Measurements from ENCODE around the gene C4orf50. TPM values are rescaled to one million over a fixed set of nuclear protein-coding genes. Genes with fewer than 3 reads are reported as not detected.

C4orf50 gene
- total RNA-seq, 2 donors from 2014 or later, result not detected

GRCh38 chr4:5999830-6000365, 18.3 kb downstream of the C4orf50 start:
- Histone ChIP-seq H3K4me3 (no peak overlapping the region), H3K27ac (no peak overlapping the region), H3K9me3 (no peaks in the 10 kb centered on the region), H3K27me3 (no peaks in the 10 kb centered on the region), H3K36me3 (no peaks in the 10 kb centered on the region), H3K4me1 (no peaks in the 10 kb centered on the region)
- no peak for DNase-seq (ENCODE audit: low spot score)
- TF ChIP-seq CTCF (IDR thresholded peaks at IDR 0.05), result no peak

- DNase-seq (ENCODE audit: low spot score), result no peak
- Histone ChIP-seq H3K36me3 (no peaks in the 10 kb centered on the region), H3K9me3 (no peaks in the 10 kb centered on the region), H3K4me1 (no peaks in the 10 kb centered on the region), H3K27ac (no peak overlapping the region), H3K27me3 (no peaks in the 10 kb centered on the region), H3K4me3 (no peak overlapping the region)
- TF ChIP-seq CTCF (IDR thresholded peaks at IDR 0.05), result no peak
Measured at GRCh38 chr4:5999356-5999755, 18.9 kb downstream of the C4orf50 start.

GRCh38 chr4:5998333-5998936, 19.8 kb downstream of the C4orf50 start:
- Histone ChIP-seq H3K36me3 (no peaks in the 10 kb centered on the region), H3K4me1 (no peaks in the 10 kb centered on the region), H3K9me3 (no peaks in the 10 kb centered on the region), H3K4me3 (no peak overlapping the region), H3K27ac (no peak overlapping the region), H3K27me3 (no peaks in the 10 kb centered on the region)
- no peak for DNase-seq (ENCODE audit: low spot score)
- peak; percentile 89 to 90 for TF ChIP-seq CTCF (IDR thresholded peaks at IDR 0.05)

GRCh38 chr4:5996641-5997040, 21.6 kb downstream of the C4orf50 start:
- H3K4me1 ChIP-seq, result no peaks in the 10 kb centered on the region
- DNase-seq (ENCODE audit: low spot score), result no peak
- H3K4me3 ChIP-seq, result no peak overlapping the region
- H3K27me3 ChIP-seq, result no peaks in the 10 kb centered on the region
- no peaks in the 10 kb centered on the region for H3K9me3 ChIP-seq
- H3K36me3 ChIP-seq, result no peaks in the 10 kb centered on the region
- no peak overlapping the region for H3K27ac ChIP-seq
- TF ChIP-seq CTCF (IDR thresholded peaks at IDR 0.05), result no peak

DNA sequence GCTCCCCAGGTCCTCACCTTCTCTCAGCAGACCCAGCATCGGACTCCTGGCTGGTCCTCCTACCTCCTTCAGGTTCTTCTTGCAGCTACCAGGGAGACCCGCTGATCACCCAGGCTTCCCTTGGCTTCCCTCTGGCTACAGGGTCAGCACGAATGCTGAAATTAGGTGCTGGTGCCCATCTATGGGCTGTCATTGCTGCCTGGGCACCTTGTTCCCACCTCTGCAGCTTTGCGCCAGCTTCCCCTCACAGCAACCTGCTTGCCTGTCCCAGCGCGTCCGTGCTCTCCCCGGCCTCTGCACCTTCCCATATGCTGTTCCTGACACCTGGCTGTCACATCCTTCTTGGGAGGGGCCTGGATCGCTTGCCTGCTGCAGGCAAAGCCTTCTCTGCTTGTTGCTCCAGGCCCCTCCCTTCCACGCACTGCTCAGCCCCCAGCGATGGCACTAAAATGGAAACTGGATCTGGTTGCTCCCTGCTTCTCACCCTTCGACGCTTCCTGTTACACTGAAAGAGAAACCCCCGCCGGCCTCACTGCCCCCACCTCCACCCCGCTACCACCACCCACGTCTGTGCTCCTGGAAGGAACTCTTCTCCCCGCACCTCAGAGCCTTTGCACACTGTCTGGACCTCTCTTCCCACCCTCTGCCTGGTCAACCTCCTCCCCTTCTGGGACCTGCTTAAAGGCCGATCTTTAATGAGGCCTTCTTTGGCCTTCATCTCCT, 22.2 kb downstream of the C4orf50 start:
- no peak for TF ChIP-seq CTCF (IDR thresholded peaks at IDR 0.05)
- DNase-seq (ENCODE audit: low spot score), result no peak
- no peak overlapping the region for H3K27ac ChIP-seq
- no peaks in the 10 kb centered on the region for H3K4me1 ChIP-seq
- no peaks in the 10 kb centered on the region for H3K36me3 ChIP-seq
- H3K9me3 ChIP-seq, result no peaks in the 10 kb centered on the region
- no peak overlapping the region for H3K4me3 ChIP-seq
- H3K27me3 ChIP-seq, result no peaks in the 10 kb centered on the region
